Neuronal stem cell (in vitro differentiated cells): ENCODE results near the gene CYP3A4.

ENCODE experiments used
- DNase-seq: peaks from one replicate; pipeline ENCODE4 v3.0.0-alpha.2; 2013; ENCODE audit warnings: low spot score
- H2AFZ ChIP-seq: one replicate; pipeline ENCODE4 v1.6.1; 2013; ENCODE audit warnings: mild to moderate bottlenecking, low read length, inconsistent platforms
- H2AK5ac ChIP-seq: 2 replicates; pipeline ENCODE4 v1.6.1; 2013; ENCODE audit warnings: low read depth, mild to moderate bottlenecking, inconsistent platforms, low read length, moderate library complexity, mixed read lengths
- H2BK120ac ChIP-seq: 2 replicates; pipeline ENCODE4 v1.6.1; 2013; ENCODE audit warnings: low read depth, mild to moderate bottlenecking, inconsistent platforms, low read length, moderate library complexity, mixed read lengths
- H2BK12ac ChIP-seq: one replicate; pipeline ENCODE4 v1.6.1; 2013; ENCODE audit warnings: low read length, inconsistent platforms
- H2BK15ac ChIP-seq: 2 replicates; pipeline ENCODE4 v1.6.1; 2013; ENCODE audit warnings: mild to moderate bottlenecking, low read length, inconsistent platforms, mixed read lengths
- H2BK5ac ChIP-seq: one replicate; pipeline ENCODE4 v1.6.1; 2013; ENCODE audit warnings: inconsistent platforms, mild to moderate bottlenecking, low read length, moderate library complexity
- H3K14ac ChIP-seq: one replicate; pipeline ENCODE4 v1.6.1; 2013; ENCODE audit warnings: low read length, inconsistent platforms
- H3K18ac ChIP-seq: 2 replicates; pipeline ENCODE4 v1.6.1; 2013; ENCODE audit warnings: low read length, inconsistent platforms
- H3K23ac ChIP-seq: 2 replicates; pipeline ENCODE4 v1.6.1; 2013; ENCODE audit warnings: low read depth, mild to moderate bottlenecking, mixed read lengths, low read length, inconsistent platforms; ENCODE audit not compliant: poor library complexity
- H3K27ac ChIP-seq: replicated peaks from 3 replicates; pipeline ENCODE4 v1.5.1; 2013; ENCODE audit warnings: low read length, inconsistent platforms
- H3K27me3 ChIP-seq, 3 experiments: 2 replicates each; pipeline ENCODE4 v1.6.1; 2013; ENCODE audit warnings: low read length in 3 of 3, mild to moderate bottlenecking in 2 of 3, inconsistent platforms in 1 of 3, low read depth in 1 of 3, mixed read lengths in 1 of 3, moderate library complexity in 1 of 3; ENCODE audit not compliant: control insufficient read depth in 3 of 3, insufficient read depth in 3 of 3
- H3K36me3 ChIP-seq, 2 donors: replicated peaks in 1 of 2; 2 replicates each; pipeline ENCODE4 v1.6.1; 2013; ENCODE audit warnings: low read length in 2 of 2; ENCODE audit not compliant: control insufficient read depth in 2 of 2, insufficient read depth in 2 of 2
- H3K4ac ChIP-seq: 2 replicates; pipeline ENCODE4 v1.6.1; 2013; ENCODE audit warnings: inconsistent platforms, mild to moderate bottlenecking, low read length, moderate library complexity
- H3K4me1 ChIP-seq, 2 donors: 1 replicate in 1 of 2; 2 replicates in 1 of 2; pipeline ENCODE4 v1.6.1; 2013; ENCODE audit warnings: low read length in 2 of 2, low read depth in 1 of 2; ENCODE audit not compliant: control insufficient read depth in 2 of 2, insufficient read depth in 1 of 2
- H3K4me2 ChIP-seq: one replicate; pipeline ENCODE4 v1.6.1; 2013; ENCODE audit warnings: mild to moderate bottlenecking, low read length, inconsistent platforms; ENCODE audit not compliant: insufficient read depth, poor library complexity, severe bottlenecking
- H3K4me3 ChIP-seq, 2 donors: 2 replicates each; pipeline ENCODE4 v1.5.1; 2013; ENCODE audit warnings: low read length in 2 of 2, mild to moderate bottlenecking in 2 of 2, inconsistent platforms in 1 of 2, moderate library complexity in 1 of 2
- H3K79me1 ChIP-seq: one replicate; pipeline ENCODE4 v1.6.1; 2013; ENCODE audit warnings: low read depth, mild to moderate bottlenecking, inconsistent platforms, low read length, moderate library complexity
- H3K9ac ChIP-seq: one replicate; pipeline ENCODE4 v1.6.1; 2013; ENCODE audit warnings: mild to moderate bottlenecking, low read depth, low read length, inconsistent platforms; ENCODE audit not compliant: poor library complexity
- H3K9me3 ChIP-seq, 2 donors: replicated peaks in 1 of 2; 2 replicates each; pipeline versions ENCODE3 to v1.6.1; 2013; ENCODE audit warnings: low read length in 2 of 2, mild to moderate bottlenecking in 2 of 2, inconsistent platforms in 1 of 2, low read depth in 1 of 2, mixed read lengths in 1 of 2, moderate library complexity in 1 of 2; ENCODE audit not compliant: control insufficient read depth in 2 of 2, insufficient read depth in 1 of 2
- H4K8ac ChIP-seq: one replicate; pipeline ENCODE4 v1.6.1; 2013; ENCODE audit warnings: low read depth, mild to moderate bottlenecking, inconsistent platforms, low read length, moderate library complexity
- H4K91ac ChIP-seq: one replicate; pipeline ENCODE4 v1.6.1; 2013; ENCODE audit warnings: low read length, low read depth, mild to moderate bottlenecking, inconsistent platforms; ENCODE audit not compliant: poor library complexity
- WGBS, 2 donors: extraction: QIAGEN DNeasy Blood & Tissue Kit; methylation state at CpG; one replicate each; pipeline ENCODE4 v1.1.7; 2013; ENCODE audit warnings: missing lambda C conversion rate in 2 of 2, mixed read lengths in 1 of 2; ENCODE audit not compliant: insufficient read length in 2 of 2, insufficient replicate concordance in 1 of 2; ENCODE audit errors: extremely low coverage in 2 of 2; 5-methylcytosine and 5-hydroxymethylcytosine counted together

Gene CYP3A4

DNA sequence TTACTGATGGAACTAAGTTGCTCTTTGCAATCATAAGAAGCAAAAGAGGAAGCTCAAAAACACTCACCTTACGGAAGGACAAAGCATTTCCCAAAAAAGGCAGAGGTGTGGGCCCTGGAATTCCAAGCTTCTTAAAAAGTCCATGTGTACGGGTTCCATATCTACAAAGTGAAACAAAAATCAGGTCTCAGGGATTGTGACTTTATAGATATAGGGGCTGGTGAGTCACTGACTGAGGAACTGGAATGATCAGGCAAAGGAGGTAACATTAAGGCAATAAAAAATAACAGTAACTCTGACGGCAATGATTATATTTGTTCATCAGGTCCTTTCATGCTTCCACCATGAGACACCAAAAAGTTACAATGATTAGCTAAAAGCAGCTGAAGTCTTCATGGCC lies 53.0 kb downstream of the CYP3A4 start:
- Histone ChIP-seq H3K18ac (no peak overlapping the region), H3K27ac (no peak overlapping the region), H3K4ac (no peak overlapping the region), H2BK15ac (no peak overlapping the region), H4K8ac (no peak overlapping the region), H3K4me1 (no peaks in the 10 kb centered on the region), H2AFZ (no peak overlapping the region), H3K27me3 (no peaks in the 10 kb centered on the region), H3K79me1 (no peaks in the 10 kb centered on the region), H3K9me3 (no peaks in the 10 kb centered on the region), H3K14ac (no peak overlapping the region), H2BK120ac (no peak overlapping the region), H3K9ac (no peak overlapping the region), H2AK5ac (no peak overlapping the region), H2BK5ac (no peak overlapping the region), H3K23ac (no peak overlapping the region), H3K36me3 (no peaks in the 10 kb centered on the region), H3K4me3 (no peak overlapping the region), H4K91ac (no peak overlapping the region), H2BK12ac (no peak overlapping the region), H3K4me2 (no peak overlapping the region)
- no peak for DNase-seq
- no CpG with 5 or more reads among the region's 3 CpGs for WGBS, 2 donors

DNA sequence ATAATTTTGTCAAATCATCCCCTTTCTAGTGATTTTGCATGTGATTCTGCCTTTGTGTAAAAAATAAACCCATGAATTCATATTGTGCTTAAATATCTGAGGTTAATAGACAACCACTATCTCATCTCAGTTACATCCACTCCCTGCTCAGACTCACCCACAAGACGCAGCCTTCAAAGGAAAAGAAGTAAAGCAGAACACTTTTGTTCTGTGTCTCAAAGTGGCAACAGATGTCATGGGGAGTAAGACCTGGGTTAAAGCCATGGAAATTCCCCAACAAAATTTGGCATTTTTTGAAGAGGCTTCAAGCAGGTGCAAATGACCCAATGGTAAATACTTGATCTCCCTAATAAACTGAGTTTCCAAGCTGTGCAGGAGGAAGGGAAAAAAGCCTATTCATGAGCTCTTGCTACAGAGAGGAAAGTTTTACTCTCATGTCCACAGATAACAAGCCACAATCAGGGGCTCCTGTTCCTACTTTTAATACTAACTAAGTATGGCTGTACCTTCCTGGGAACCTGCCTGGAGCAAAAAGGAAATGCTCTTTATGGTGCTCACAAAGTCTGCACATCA lies 53.7 kb downstream of the CYP3A4 start:
- Histone ChIP-seq H3K27ac (no peak overlapping the region), H3K4me2 (no peak overlapping the region), H4K8ac (no peak overlapping the region), H3K4ac (no peak overlapping the region), H3K9me3 (no peaks in the 10 kb centered on the region), H3K23ac (no peak overlapping the region), H3K4me3 (no peak overlapping the region), H3K14ac (no peak overlapping the region), H2BK12ac (no peak overlapping the region), H2AK5ac (no peak overlapping the region), H2AFZ (no peak overlapping the region), H3K4me1 (no peaks in the 10 kb centered on the region), H3K18ac (no peak overlapping the region), H3K79me1 (no peaks in the 10 kb centered on the region), H2BK5ac (no peak overlapping the region), H3K36me3 (no peaks in the 10 kb centered on the region), H3K27me3 (no peaks in the 10 kb centered on the region), H4K91ac (no peak overlapping the region), H3K9ac (no peak overlapping the region), H2BK15ac (no peak overlapping the region), H2BK120ac (no peak overlapping the region)
- WGBS, 2 donors, result no CpG with 5 or more reads among the region's 1 CpG
- DNase-seq, result no peak

DNA sequence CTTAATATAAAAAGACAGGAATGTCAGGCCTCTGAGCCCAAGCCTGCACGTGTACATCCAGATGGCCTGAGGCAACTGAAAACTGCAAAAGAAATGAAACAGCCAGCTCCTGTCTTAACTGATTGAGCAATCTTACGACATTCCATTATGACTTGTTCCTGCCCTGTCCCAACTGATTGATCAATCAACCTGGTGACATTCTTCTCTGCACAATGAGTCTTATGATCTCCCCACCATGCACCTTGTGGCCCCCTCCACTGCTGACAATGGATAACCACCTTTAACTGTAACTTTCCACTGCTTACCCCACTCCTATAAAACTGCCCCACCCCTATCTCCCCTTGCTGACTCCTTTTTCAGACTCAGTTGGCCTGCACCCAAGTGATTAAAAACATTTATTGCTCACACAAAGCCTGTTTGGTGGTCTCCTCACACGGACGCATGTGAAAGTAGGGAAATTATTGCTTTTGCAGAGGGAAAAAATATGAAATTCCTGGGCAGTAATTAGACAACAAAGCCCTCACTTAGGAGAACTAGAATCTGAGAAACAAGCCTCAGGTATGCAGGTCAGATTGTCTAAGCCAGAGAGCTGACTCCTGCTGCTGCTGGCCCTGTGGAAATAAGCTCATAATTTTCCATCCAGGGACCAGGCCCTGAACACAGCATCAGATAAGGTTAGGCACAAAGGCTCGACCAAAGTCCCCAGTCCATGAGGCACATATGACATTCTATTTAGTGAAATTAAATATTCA lies 54.3 kb downstream of the CYP3A4 start:
- H3K14ac ChIP-seq, result no peak overlapping the region
- H3K27ac ChIP-seq, result no peak overlapping the region
- H3K23ac ChIP-seq, result no peak overlapping the region
- no peak overlapping the region for H2AFZ ChIP-seq
- no peak overlapping the region for H3K18ac ChIP-seq
- H3K79me1 ChIP-seq, result no peaks in the 10 kb centered on the region
- no peak overlapping the region for H3K4me2 ChIP-seq
- H4K91ac ChIP-seq, result no peak overlapping the region
- H2AK5ac ChIP-seq, result no peak overlapping the region
- H2BK12ac ChIP-seq, result no peak overlapping the region
- no peak for DNase-seq
- no peak overlapping the region for H3K4me3 ChIP-seq
- H2BK15ac ChIP-seq, result no peak overlapping the region
- WGBS, 2 donors, result no CpG with 5 or more reads among the region's 5 CpGs
- H3K27me3 ChIP-seq, result no peaks in the 10 kb centered on the region
- no peak overlapping the region for H4K8ac ChIP-seq
- H3K9ac ChIP-seq, result no peak overlapping the region
- H3K36me3 ChIP-seq, result no peaks in the 10 kb centered on the region
- no peak overlapping the region for H2BK120ac ChIP-seq
- no peak overlapping the region for H2BK5ac ChIP-seq
- H3K9me3 ChIP-seq, result no peaks in the 10 kb centered on the region
- no peaks in the 10 kb centered on the region for H3K4me1 ChIP-seq
- H3K4ac ChIP-seq, result no peak overlapping the region

DNA sequence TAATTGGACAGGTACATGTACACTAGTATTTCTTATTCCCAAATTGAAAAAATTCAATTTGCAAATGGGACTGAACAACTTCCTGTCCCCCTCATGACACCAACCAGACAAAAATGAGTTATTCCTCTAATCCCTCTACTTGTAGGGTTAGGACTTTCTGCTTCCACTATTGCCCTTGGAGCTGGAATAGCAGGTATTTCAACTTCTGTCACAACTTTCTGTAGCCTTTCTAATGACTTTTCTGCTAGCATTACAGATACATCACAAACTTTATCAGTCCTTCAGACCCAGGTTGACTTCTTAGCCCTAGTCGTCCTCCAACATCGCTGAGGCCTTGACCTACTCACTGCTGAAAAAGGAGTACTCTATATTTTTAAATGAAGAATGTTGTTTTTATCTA lies 55.4 kb downstream of the CYP3A4 start:
- no CpG with 5 or more reads among the region's 2 CpGs for WGBS, 2 donors
- Histone ChIP-seq H4K91ac (no peak overlapping the region), H3K4me2 (no peak overlapping the region), H3K23ac (no peak overlapping the region), H3K14ac (no peak overlapping the region), H4K8ac (no peak overlapping the region), H3K79me1 (no peaks in the 10 kb centered on the region), H2BK120ac (no peak overlapping the region), H2BK15ac (no peak overlapping the region), H3K18ac (no peak overlapping the region), H2BK12ac (no peak overlapping the region), H3K36me3 (no peaks in the 10 kb centered on the region), H3K27ac (no peak overlapping the region), H3K4me3 (no peak overlapping the region), H3K4ac (no peak overlapping the region), H3K4me1 (no peaks in the 10 kb centered on the region), H2AK5ac (no peak overlapping the region), H2BK5ac (no peak overlapping the region), H3K27me3 (no peaks in the 10 kb centered on the region), H2AFZ (no peak overlapping the region), H3K9ac (no peak overlapping the region), H3K9me3 (no peaks in the 10 kb centered on the region)
- no peak for DNase-seq
